Stomach smooth muscle (tissue), 2 donors: ENCODE measurements around the gene UBXN6.

ENCODE experiments used
- H3K27ac ChIP-seq: one replicate; pipeline ENCODE4 v1.7.0; 2013; ENCODE audit warnings: mild to moderate bottlenecking, low read length, inconsistent platforms
- H3K27me3 ChIP-seq, 2 donors: one replicate each; pipeline ENCODE4 v1.7.0; 2013; ENCODE audit warnings: low read length in 2 of 2; ENCODE audit not compliant: insufficient read depth in 2 of 2, control insufficient read depth in 1 of 2
- H3K36me3 ChIP-seq, 2 donors: one replicate each; pipeline ENCODE4 v1.7.0; 2013; ENCODE audit warnings: low read length in 2 of 2; ENCODE audit not compliant: control insufficient read depth in 2 of 2, insufficient read depth in 2 of 2
- H3K4me1 ChIP-seq: one replicate; pipeline ENCODE4 v1.7.0; 2013; ENCODE audit warnings: low read length; ENCODE audit not compliant: control insufficient read depth, insufficient read depth
- H3K4me3 ChIP-seq, 2 donors: one replicate each; pipeline ENCODE4 v1.7.0; 2013; ENCODE audit warnings: low read length in 2 of 2
- H3K9ac ChIP-seq, 2 donors: one replicate each; pipeline ENCODE4 v1.7.0; 2013; ENCODE audit warnings: low read length in 2 of 2, mild to moderate bottlenecking in 1 of 2
- H3K9me3 ChIP-seq, 2 donors: one replicate each; pipeline ENCODE4 v1.7.0; 2013; ENCODE audit warnings: low read length in 2 of 2; ENCODE audit not compliant: control insufficient read depth in 2 of 2
- donor health status: healthy.
- donor health status: Pancreatic carcinoma.

UBXN6 gene

GRCh38 chr19:4501691-4502090 is 44.1 kb upstream of the UBXN6 start:
- no peak overlapping the region for H3K4me3 ChIP-seq
- H3K36me3 ChIP-seq: peaks cover 22 to 45% of the 10 kb centered on the region in 2 donors
- peak overlapping the region; percentile 53 for H3K27ac ChIP-seq
- no peaks in the 10 kb centered on the region for H3K27me3 ChIP-seq
- peaks cover 35% of the 10 kb centered on the region for H3K4me1 ChIP-seq
- H3K9me3 ChIP-seq: no peaks in the 10 kb centered on the region
- H3K9ac ChIP-seq: no peak overlapping the region

- no peak overlapping the region for H3K9ac ChIP-seq
- no peaks in the 10 kb centered on the region for H3K9me3 ChIP-seq
- peaks cover 17 to 39% of the 10 kb centered on the region in 2 donors for H3K36me3 ChIP-seq
- H3K4me1 ChIP-seq: peaks cover 33% of the 10 kb centered on the region
- H3K27ac ChIP-seq: no peak overlapping the region
- H3K4me3 ChIP-seq: no peak overlapping the region
- no peaks in the 10 kb centered on the region for H3K27me3 ChIP-seq
Observed at GRCh38 chr19:4500841-4501591, 43.4 kb upstream of the UBXN6 start.

- no peak overlapping the region for H3K27ac ChIP-seq
- H3K4me3 ChIP-seq: no peak overlapping the region
- no peak overlapping the region for H3K9ac ChIP-seq
- peaks cover 20 to 34% of the 10 kb centered on the region in 2 donors for H3K36me3 ChIP-seq
- no peaks in the 10 kb centered on the region for H3K27me3 ChIP-seq
- H3K9me3 ChIP-seq: no peaks in the 10 kb centered on the region
- peaks cover 29% of the 10 kb centered on the region for H3K4me1 ChIP-seq
Observed at GRCh38 chr19:4499855-4500254, 42.3 kb upstream of the UBXN6 start.

- H3K36me3 ChIP-seq: peaks cover 19 to 29% of the 10 kb centered on the region in 2 donors
- H3K9ac ChIP-seq: no peak overlapping the region
- no peaks in the 10 kb centered on the region for H3K9me3 ChIP-seq
Observed at GRCh38 chr19:4499318-4499717, 41.7 kb upstream of the UBXN6 start.

GRCh38 chr19:4498694-4499093 is 41.1 kb upstream of the UBXN6 start:
- H3K9ac ChIP-seq: no peak overlapping the region
- no peaks in the 10 kb centered on the region for H3K9me3 ChIP-seq
- H3K27me3 ChIP-seq: no peaks in the 10 kb centered on the region
- H3K36me3 ChIP-seq: peaks cover 19 to 29% of the 10 kb centered on the region in 2 donors
- H3K4me1 ChIP-seq: peaks cover 19% of the 10 kb centered on the region
- no peak overlapping the region for H3K4me3 ChIP-seq
- no peak overlapping the region for H3K27ac ChIP-seq

More at GRCh38 chr19:4499318-4499717, 41.7 kb upstream of the UBXN6 start:
- no peak overlapping the region for H3K4me3 ChIP-seq
- peaks cover 23% of the 10 kb centered on the region for H3K4me1 ChIP-seq
- H3K27me3 ChIP-seq: no peaks in the 10 kb centered on the region
- no peak overlapping the region for H3K27ac ChIP-seq

GRCh38 chr19:4497770-4498389 is 40.3 kb upstream of the UBXN6 start:
- Histone ChIP-seq H3K9me3 (no peaks in the 10 kb centered on the region), H3K4me1 (peaks cover 11% of the 10 kb centered on the region), H3K36me3 (peaks cover 16 to 29% of the 10 kb centered on the region in 2 donors), H3K4me3 (no peak overlapping the region), H3K27me3 (no peaks in the 10 kb centered on the region), H3K9ac (no peak overlapping the region), H3K27ac (no peak overlapping the region)

GRCh38 chr19:4496304-4496703 is 38.7 kb upstream of the UBXN6 start:
- Histone ChIP-seq H3K36me3 (peaks cover 18 to 33% of the 10 kb centered on the region in 2 donors), H3K27me3 (no peaks in the 10 kb centered on the region), H3K4me1 (no peaks in the 10 kb centered on the region), H3K4me3 (no peak overlapping the region), H3K9ac (no peak overlapping the region), H3K9me3 (no peaks in the 10 kb centered on the region), H3K27ac (no peak overlapping the region)

GRCh38 chr19:4495471-4495870 is 37.9 kb upstream of the UBXN6 start:
- H3K9ac ChIP-seq: no peak overlapping the region
- peaks cover 19 to 30% of the 10 kb centered on the region in 2 donors for H3K36me3 ChIP-seq

GRCh38 chr19:4494691-4495064 is 37.1 kb upstream of the UBXN6 start:
- H3K4me3 ChIP-seq: no peak overlapping the region
- no peaks in the 10 kb centered on the region for H3K27me3 ChIP-seq

More at GRCh38 chr19:4495471-4495870, 37.9 kb upstream of the UBXN6 start:
- Histone ChIP-seq H3K4me1 (no peaks in the 10 kb centered on the region), H3K4me3 (no peak overlapping the region), H3K27me3 (no peaks in the 10 kb centered on the region), H3K27ac (no peak overlapping the region), H3K9me3 (no peaks in the 10 kb centered on the region)

GRCh38 chr19:4493929-4494690 is 36.5 kb upstream of the UBXN6 start:
- no peak overlapping the region for H3K4me3 ChIP-seq
- no peak overlapping the region for H3K27ac ChIP-seq
- H3K36me3 ChIP-seq: peaks cover 28 to 37% of the 10 kb centered on the region in 2 donors

More at GRCh38 chr19:4494691-4495064, 37.1 kb upstream of the UBXN6 start:
- Histone ChIP-seq H3K36me3 (peaks cover 26 to 36% of the 10 kb centered on the region in 2 donors), H3K27ac (no peak overlapping the region), H3K4me1 (no peaks in the 10 kb centered on the region), H3K9ac (no peak overlapping the region), H3K9me3 (no peaks in the 10 kb centered on the region)

More at GRCh38 chr19:4493929-4494690, 36.5 kb upstream of the UBXN6 start:
- H3K9me3 ChIP-seq: no peaks in the 10 kb centered on the region
- no peaks in the 10 kb centered on the region for H3K4me1 ChIP-seq
- H3K9ac ChIP-seq: no peak overlapping the region
- H3K27me3 ChIP-seq: no peaks in the 10 kb centered on the region
